Fibroblast of mammary gland (primary cell): ENCODE data around the gene ATP6V1B1.

ENCODE experiments used
- DNase-seq: peaks from one replicate; pipeline ENCODE4 v3.0.0-alpha.2; 2010; ENCODE audit warnings: low read depth
- H3K4me3 ChIP-seq: 2 replicates; pipeline ENCODE4 v1.5.1; 2011; ENCODE audit warnings: low read depth, mild to moderate bottlenecking, low read length, moderate library complexity; ENCODE audit not compliant: control insufficient read depth
- TF ChIP-seq, protein P1 (sequence below): conservative IDR thresholded peaks from 2 replicates; pipeline ENCODE4 v1.5.1; 2011; ENCODE audit warnings: low read depth, low read length, inconsistent platforms; ENCODE audit not compliant: control insufficient read depth, insufficient read depth

ATP6V1B1 gene

DNA sequence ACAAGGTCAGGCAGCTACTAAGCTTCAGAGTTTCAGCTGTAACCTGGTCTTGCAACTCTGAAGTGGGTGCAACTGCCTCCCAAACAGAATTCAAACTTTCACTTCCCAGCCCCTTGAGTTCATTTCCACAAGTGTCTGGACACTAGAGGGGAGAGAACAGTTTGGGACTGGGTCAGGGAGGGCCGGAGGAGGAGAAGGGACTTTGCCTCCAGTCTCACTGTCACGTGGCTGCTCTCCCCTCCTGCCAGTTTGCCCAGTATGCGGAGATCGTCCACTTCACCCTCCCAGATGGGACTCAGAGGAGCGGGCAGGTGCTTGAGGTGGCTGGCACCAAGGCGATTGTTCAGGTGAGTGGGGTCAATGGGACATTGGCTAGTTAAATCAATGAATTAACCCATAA is 22.1 kb downstream of the ATP6V1B1 start:
- no peak overlapping the region for H3K4me3 ChIP-seq
- DNase-seq: no peak
- TF ChIP-seq, protein P1, sequence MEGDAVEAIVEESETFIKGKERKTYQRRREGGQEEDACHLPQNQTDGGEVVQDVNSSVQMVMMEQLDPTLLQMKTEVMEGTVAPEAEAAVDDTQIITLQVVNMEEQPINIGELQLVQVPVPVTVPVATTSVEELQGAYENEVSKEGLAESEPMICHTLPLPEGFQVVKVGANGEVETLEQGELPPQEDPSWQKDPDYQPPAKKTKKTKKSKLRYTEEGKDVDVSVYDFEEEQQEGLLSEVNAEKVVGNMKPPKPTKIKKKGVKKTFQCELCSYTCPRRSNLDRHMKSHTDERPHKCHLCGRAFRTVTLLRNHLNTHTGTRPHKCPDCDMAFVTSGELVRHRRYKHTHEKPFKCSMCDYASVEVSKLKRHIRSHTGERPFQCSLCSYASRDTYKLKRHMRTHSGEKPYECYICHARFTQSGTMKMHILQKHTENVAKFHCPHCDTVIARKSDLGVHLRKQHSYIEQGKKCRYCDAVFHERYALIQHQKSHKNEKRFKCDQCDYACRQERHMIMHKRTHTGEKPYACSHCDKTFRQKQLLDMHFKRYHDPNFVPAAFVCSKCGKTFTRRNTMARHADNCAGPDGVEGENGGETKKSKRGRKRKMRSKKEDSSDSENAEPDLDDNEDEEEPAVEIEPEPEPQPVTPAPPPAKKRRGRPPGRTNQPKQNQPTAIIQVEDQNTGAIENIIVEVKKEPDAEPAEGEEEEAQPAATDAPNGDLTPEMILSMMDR: no peak

- TF ChIP-seq, protein P1: no peak
- no peak for DNase-seq
- no peak overlapping the region for H3K4me3 ChIP-seq
Measured at GRCh38 chr2:70958759-70959158, 23.1 kb downstream of the ATP6V1B1 start.

DNA sequence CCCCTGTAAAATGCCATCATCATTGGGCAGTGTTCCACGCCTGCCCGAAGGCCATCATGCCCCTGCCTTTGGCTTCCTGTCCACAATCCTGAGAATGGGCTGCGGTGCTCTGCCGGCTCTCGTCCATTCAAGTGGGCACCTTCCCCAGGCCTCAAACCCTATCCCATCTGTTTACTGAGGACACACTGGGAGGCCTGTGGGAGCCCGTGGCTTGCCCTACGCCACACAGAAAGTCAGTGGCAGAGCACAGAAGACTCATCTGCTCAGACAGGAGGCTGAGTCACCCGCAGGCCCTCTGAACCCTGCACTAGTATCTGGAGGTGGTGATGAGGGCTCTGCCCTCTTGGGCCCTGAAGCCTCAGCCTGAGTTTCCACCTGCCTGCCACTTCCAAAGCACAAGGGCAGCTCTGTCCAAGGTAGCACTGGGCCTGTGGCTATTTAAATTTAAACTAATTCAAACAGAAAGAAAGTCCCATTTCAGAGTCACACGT is 23.6 kb downstream of the ATP6V1B1 start:
- TF ChIP-seq, protein P1: no peak
- no peak overlapping the region for H3K4me3 ChIP-seq
- DNase-seq: no peak

- TF ChIP-seq, protein P1: peak; percentile 1
- no peak overlapping the region for H3K4me3 ChIP-seq
- no peak for DNase-seq
Measured at GRCh38 chr2:70959851-70960832, 24.4 kb downstream of the ATP6V1B1 start.

DNA sequence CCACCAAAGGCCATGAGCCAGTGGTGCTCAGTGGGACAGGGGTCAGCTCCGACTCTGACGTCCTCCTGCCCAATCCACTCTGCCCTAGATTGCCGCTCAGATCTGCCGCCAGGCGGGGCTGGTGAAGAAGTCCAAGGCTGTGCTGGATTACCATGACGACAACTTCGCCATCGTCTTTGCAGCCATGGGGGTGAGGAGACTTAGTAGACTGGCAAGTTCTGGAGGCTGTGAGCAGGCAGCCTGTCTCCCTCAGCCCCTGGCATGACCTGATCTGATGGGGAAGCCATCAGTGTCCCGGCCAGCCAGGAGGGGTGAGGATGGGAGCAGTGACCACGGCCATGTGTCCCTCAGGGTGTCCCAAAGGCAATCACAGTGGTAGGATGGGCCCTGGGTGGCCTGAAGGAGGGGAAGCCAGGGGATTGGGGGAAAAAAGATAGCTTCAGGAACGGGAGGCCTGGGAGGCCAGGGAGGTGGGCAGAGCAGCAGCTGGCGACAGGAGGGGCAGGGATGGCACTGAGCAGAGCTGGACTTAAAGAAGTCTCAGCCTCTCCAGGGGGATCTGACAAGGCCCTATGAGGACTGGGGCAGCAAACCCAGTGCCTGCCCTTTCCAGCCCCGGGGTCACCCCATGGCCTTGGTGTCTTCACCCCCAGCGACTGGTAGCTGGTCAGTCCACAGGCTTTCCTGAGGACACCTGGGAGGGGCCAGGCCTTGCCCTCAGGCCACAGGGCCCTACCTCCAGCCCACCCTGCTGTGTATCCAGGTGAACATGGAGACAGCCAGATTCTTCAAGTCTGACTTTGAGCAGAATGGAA is 25.3 kb downstream of the ATP6V1B1 start:
- no peak for DNase-seq
- no peak overlapping the region for H3K4me3 ChIP-seq
- TF ChIP-seq, protein P1: no peak

DNA sequence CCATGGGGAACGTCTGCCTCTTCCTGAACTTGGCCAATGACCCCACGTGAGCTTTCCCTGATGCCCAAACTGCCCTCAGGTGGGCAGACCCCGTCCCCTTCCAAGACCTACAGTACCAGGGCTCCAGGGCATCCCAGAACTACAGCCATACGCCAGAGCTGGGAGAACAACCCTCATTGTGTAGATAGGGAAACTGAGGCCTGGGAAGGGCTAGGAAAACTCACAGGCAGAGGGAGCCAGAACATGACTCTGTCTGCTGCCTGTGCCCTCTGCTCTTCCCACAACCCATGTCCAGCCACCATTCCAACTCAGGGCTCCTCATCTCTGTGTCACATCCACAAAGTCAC is 25.9 kb downstream of the ATP6V1B1 start:
- H3K4me3 ChIP-seq: no peak overlapping the region
- DNase-seq: no peak
- TF ChIP-seq, protein P1: no peak
